ENCODE measurements around the gene WWC1. TPM values are rescaled to one million over a fixed set of nuclear protein-coding genes. Genes with fewer than 3 reads are reported as not detected.

Gene WWC1
- total RNA-seq, 1 experiment from 2014 or later = 52.6 TPM

- Histone ChIP-seq H3K4me2 (ENCODE audit: low read length) (no peak overlapping the region), H3K4me1 (ENCODE audit: control insufficient read depth in 1 of 2, insufficient read depth in 2 of 2, low read length in 2 of 2) (peaks cover 20 to 36% of the 10 kb centered on the region in 2 experiments; a peak in 3 of 4 replicates), H3K36me3 (ENCODE audit: control insufficient read depth in 1 of 2, insufficient read depth in 2 of 2, low read length in 2 of 2) (peaks cover 3 to 4% of the 10 kb centered on the region in 2 experiments; a peak in 1 of 4 replicates), H3K79me2 (ENCODE audit: insufficient read depth, low read length) (no peaks in the 10 kb centered on the region), H3K27me3 (ENCODE audit: insufficient read depth, low read length) (no peaks in the 10 kb centered on the region), H3K4me3 (replicated peaks in 1 of 2; ENCODE audit: low read depth in 1 of 2, low read length in 2 of 2) (no peak overlapping the region), H2AFZ (ENCODE audit: low read depth, low read length, poor library complexity, severe bottlenecking) (no peak overlapping the region), H3K27ac (ENCODE audit: low read depth, low read length) (no peak overlapping the region), H3K9me2 (ENCODE audit: insufficient read depth) (no peaks in the 10 kb centered on the region), H3K9me3 (ENCODE audit: control insufficient read depth in 1 of 2, insufficient read depth in 1 of 2, low read depth in 1 of 2, low read length in 2 of 2) (no peaks in the 10 kb centered on the region), H3K9ac (ENCODE audit: low read length) (no peak overlapping the region), H4K20me1 (ENCODE audit: insufficient read depth) (no peaks in the 10 kb centered on the region)
- no peak for TF ChIP-seq ZFX (IDR thresholded peaks at IDR 0.05)
- no peak for TF ChIP-seq JUND (IDR thresholded peaks at IDR 0.05)
- TF ChIP-seq ELF1 (IDR thresholded peaks at IDR 0.05; ENCODE audit: borderline replicate concordance, low read depth) = no peak
- TF ChIP-seq FOSL1 (IDR thresholded peaks at IDR 0.05; ENCODE audit: low read depth) = no peak
- TF ChIP-seq CEBPB (IDR thresholded peaks at IDR 0.05; ENCODE audit: low read depth) = no peak
- TF ChIP-seq ZBTB33 (IDR thresholded peaks at IDR 0.05; ENCODE audit: extremely low read depth, insufficient replicate concordance, low read length) = no peak
- TF ChIP-seq POLR2A (IDR thresholded peaks at IDR 0.05; ENCODE audit: borderline replicate concordance, extremely low read depth, insufficient read depth, insufficient read length) = no peak
- TF ChIP-seq EGR1 (IDR thresholded peaks at IDR 0.05; ENCODE audit: low read depth) = no peak
- no peak for TF ChIP-seq ZNF274 (IDR thresholded peaks at IDR 0.05; ENCODE audit: low read depth, low read length)
- no peak for TF ChIP-seq SP1 (IDR thresholded peaks at IDR 0.05; ENCODE audit: low read depth)
- ChIA-PET RAD21 (ENCODE audit: low non-redundant PET in 1 of 2, low total read pairs in 2 of 2, uncharacterized antibody in 2 of 2, unreplicated experiment in 2 of 2) (no interaction called here), CTCF (no interaction called here), POLR2A (no interaction called here)
- DNase-seq (ENCODE audit: low read depth, low spot score) = no peak
- no TSS peak for BruUV-seq (replicated peaks)
- ATAC-seq = no peak
- intact Hi-C loops (cut with micrococcal nuclease) = no loop called here
Observed at GRCh38 chr5:168401226-168401625, 109.8 kb downstream of the WWC1 start.

- Histone ChIP-seq H2AFZ (ENCODE audit: low read depth, low read length, poor library complexity, severe bottlenecking) (no peak overlapping the region), H3K9me3 (ENCODE audit: control insufficient read depth in 1 of 2, insufficient read depth in 1 of 2, low read depth in 1 of 2, low read length in 2 of 2) (no peaks in the 10 kb centered on the region), H3K4me2 (ENCODE audit: low read length) (peak overlapping the region; percentile 10; the same call in 1 of the 2 replicates), H3K9me2 (ENCODE audit: insufficient read depth) (no peaks in the 10 kb centered on the region), H4K20me1 (ENCODE audit: insufficient read depth) (no peaks in the 10 kb centered on the region), H3K27ac (ENCODE audit: low read depth, low read length) (no peak overlapping the region), H3K4me1 (ENCODE audit: control insufficient read depth in 1 of 2, insufficient read depth in 2 of 2, low read length in 2 of 2) (peaks cover 20 to 36% of the 10 kb centered on the region in 2 experiments; a peak in 3 of 4 replicates), H3K9ac (ENCODE audit: low read length) (no peak overlapping the region), H3K4me3 (replicated peaks in 1 of 2; ENCODE audit: low read depth in 1 of 2, low read length in 2 of 2) (no peak overlapping the region), H3K79me2 (ENCODE audit: insufficient read depth, low read length) (no peaks in the 10 kb centered on the region), H3K36me3 (ENCODE audit: control insufficient read depth in 1 of 2, insufficient read depth in 2 of 2, low read length in 2 of 2) (peaks cover 3 to 4% of the 10 kb centered on the region in 2 experiments; a peak in 1 of 4 replicates), H3K27me3 (ENCODE audit: insufficient read depth, low read length) (no peaks in the 10 kb centered on the region)
- ATAC-seq (peak; percentile 35; the same call in 1 of the 2 replicates), DNase-seq (ENCODE audit: low read depth, low spot score) (no peak)
- RAD21 ChIA-PET (ENCODE audit: low non-redundant PET in 1 of 2, low total read pairs in 2 of 2, uncharacterized antibody in 2 of 2, unreplicated experiment in 2 of 2) = no interaction called here
- intact Hi-C loops (cut with micrococcal nuclease) = no loop called here
- CTCF ChIA-PET = no interaction called here
- POLR2A ChIA-PET = no interaction called here
- no TSS peak for BruUV-seq (replicated peaks)
- TF ChIP-seq TCF7L2 (IDR thresholded peaks at IDR 0.05; ENCODE audit: borderline replicate concordance, extremely low read depth, insufficient read depth, insufficient read length) (no peak), CEBPB (IDR thresholded peaks at IDR 0.05; ENCODE audit: low read depth) (no peak), ZNF274 (IDR thresholded peaks at IDR 0.05; ENCODE audit: low read depth, low read length) (no peak), SIN3A (IDR thresholded peaks at IDR 0.05; ENCODE audit: low read depth) (no peak), ELF1 (IDR thresholded peaks at IDR 0.05; ENCODE audit: borderline replicate concordance, low read depth) (no peak), RAD21 (IDR thresholded peaks at IDR 0.05; ENCODE audit: low read depth) (no peak), JUND (IDR thresholded peaks at IDR 0.05) (no peak), FOSL1 (IDR thresholded peaks at IDR 0.05; ENCODE audit: low read depth) (no peak), ATF3 (IDR thresholded peaks at IDR 0.05) (no peak), CBX3 (IDR thresholded peaks at IDR 0.05; ENCODE audit: low read depth) (no peak), EZH2 (IDR thresholded peaks at IDR 0.05) (no peak), ZBTB33 (IDR thresholded peaks at IDR 0.05; ENCODE audit: extremely low read depth, insufficient replicate concordance, low read length) (no peak), YY1 (IDR thresholded peaks at IDR 0.05; ENCODE audit: extremely low read depth, insufficient replicate concordance, low read depth, low read length) (no peak), POLR2AphosphoS5 (IDR thresholded peaks at IDR 0.05; ENCODE audit: low read depth, low read length) (no peak)
Observed at GRCh38 chr5:168401880-168402279, 110.4 kb downstream of the WWC1 start.
